ENCODE results near the gene DUSP21. TPM values are rescaled to one million over a fixed set of nuclear protein-coding genes. Genes with fewer than 3 reads are reported as not detected.

The DUSP21 gene
- polyA plus RNA-seq, 1 donor (not counting 4 experiments of a cell fraction or from before 2014, with no cell fraction given), result not detected

DNA sequence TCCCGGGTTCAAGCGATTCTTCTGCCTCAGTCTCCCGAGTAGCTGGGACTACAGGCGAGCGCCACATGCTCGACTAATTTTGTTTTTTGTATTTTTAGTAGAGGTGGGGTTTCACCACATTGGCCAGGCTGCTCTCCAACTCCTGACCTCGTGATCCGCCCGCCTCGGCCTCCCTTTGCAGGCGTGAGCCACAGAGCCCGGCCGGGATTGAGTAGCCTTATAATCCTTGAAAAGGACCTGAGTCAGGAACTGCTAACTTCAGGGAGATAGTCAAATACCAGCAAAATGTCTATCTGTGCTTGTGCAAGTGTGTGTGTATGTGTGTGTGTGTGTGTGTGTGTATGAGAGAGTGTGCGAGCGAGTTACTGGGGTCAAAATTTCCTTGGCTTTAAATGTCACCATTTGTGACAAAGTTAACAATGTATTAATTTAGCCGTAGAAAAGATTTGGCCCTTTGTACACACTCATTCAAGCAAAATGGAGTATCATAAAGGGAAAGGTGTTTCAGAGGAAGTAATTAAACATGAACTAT lies 27.4 kb downstream of the DUSP21 start:
- Histone ChIP-seq H3K79me2 (ENCODE audit: control insufficient read depth, insufficient read depth, low read length) (peaks cover 38% of the 10 kb centered on the region), H3K4me1 (ENCODE audit: control insufficient read depth, extremely low read depth, insufficient read depth, low read length) (peaks cover 15% of the 10 kb centered on the region), H4K20me1 (ENCODE audit: control insufficient read depth, extremely low read depth, insufficient read depth, low read length) (peaks cover under 1% of the 10 kb centered on the region), H3K4me2 (ENCODE audit: control insufficient read depth, extremely low read depth, insufficient read depth, low read depth, low read length) (peak overlapping the region; percentile 94), H3K27ac (ENCODE audit: control insufficient read depth, insufficient read depth, low read length) (peak overlapping the region; percentile 89), H2AFZ (ENCODE audit: control insufficient read depth, low read length) (peak overlapping the region; percentile 40), H3K36me3 (ENCODE audit: control insufficient read depth in 2 of 2, extremely low read depth in 1 of 2, insufficient read depth in 2 of 2, low read length in 2 of 2) (no peaks in the 10 kb centered on the region), H3K9me1 (ENCODE audit: control insufficient read depth, extremely low read depth, insufficient read depth, low read length) (no peaks in the 10 kb centered on the region), H3K9ac (ENCODE audit: control insufficient read depth, extremely low read depth, insufficient read depth, low read length) (peak overlapping the region; percentile 87), H3K9me3 (ENCODE audit: control insufficient read depth, low read depth, low read length) (no peaks in the 10 kb centered on the region), H3K4me3 (ENCODE audit: control insufficient read depth in 2 of 3, extremely low read depth in 1 of 3, insufficient read depth in 2 of 3, low read depth in 1 of 3, low read length in 3 of 3) (peak overlapping the region; percentile 81 to 98 (median 89)), H3K27me3 (ENCODE audit: control insufficient read depth, extremely low read depth, insufficient read depth, low read length) (no peaks in the 10 kb centered on the region)
- dilution Hi-C loops (cut with MboI; ENCODE audit: extremely low pct_ligation_motif_present, low sequenced_read_pairs), result no loop called here
- TF ChIP-seq CTCF (optimal IDR thresholded peaks at IDR 0.05 in 1 of 3, IDR thresholded peaks at IDR 0.05 in 1 of 3, conservative IDR thresholded peaks at IDR 0.05 in 1 of 3; ENCODE audit: extremely low read depth in 1 of 3, insufficient read depth in 2 of 3, low read length in 3 of 3) (no peak), EZH2 (IDR thresholded peaks at IDR 0.05; ENCODE audit: low read length) (no peak)
- DNase-seq (ENCODE audit: low read depth, low spot score) (no peak), FAIRE-seq (no peak)

DNA sequence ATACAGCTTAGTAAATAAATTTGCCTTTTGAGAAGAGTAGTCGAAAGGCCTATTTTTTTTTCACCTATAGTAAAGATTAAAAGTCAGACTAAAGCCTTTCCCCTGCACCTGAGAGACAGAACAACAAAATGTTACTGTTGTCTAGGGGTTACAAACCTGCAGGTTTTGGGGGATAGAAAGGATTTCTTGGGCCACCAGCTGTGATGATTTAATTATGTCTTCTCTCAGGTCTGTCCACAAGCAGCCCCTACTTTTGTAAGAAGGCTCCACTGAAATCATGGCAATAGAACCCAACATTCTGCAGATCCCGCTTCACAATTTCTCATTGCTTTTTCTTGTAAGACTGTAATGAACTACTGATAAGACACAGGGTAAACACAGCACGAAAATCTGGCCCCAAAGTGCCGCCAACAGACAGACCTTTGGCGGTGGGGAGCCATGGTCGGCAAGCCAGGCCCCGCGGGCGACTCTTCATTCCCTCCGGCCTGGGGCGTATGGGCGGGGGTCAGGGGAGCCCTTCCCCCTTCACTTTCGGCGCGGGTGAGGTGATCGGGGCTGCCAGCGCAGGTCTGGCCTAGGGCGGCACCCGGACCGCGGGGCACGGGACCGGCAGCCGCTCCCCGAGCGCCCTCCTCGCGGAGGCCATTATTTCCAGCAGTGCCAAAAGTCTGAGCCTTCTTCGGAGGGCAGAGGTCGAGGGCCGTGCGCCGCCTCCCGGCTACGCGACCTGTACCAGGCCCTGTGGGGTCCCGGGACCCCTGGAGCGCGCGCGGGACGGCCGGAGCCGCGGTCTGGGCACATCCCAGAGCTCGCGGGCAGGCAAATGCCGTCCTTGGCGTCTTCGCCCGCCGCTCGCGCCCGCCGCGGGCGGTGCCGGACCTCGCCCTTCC lies 28.4 kb downstream of the DUSP21 start:
- H3K27ac ChIP-seq (ENCODE audit: control insufficient read depth, insufficient read depth, low read length), result peak overlapping the region; percentile 89
- dilution Hi-C loops (cut with MboI; ENCODE audit: extremely low pct_ligation_motif_present, low sequenced_read_pairs), result no loop called here
- H3K4me2 ChIP-seq (ENCODE audit: control insufficient read depth, extremely low read depth, insufficient read depth, low read depth, low read length), result peak overlapping the region; percentile 94
- no peak for DNase-seq (ENCODE audit: low read depth, low spot score)
- no peaks in the 10 kb centered on the region for H3K9me1 ChIP-seq (ENCODE audit: control insufficient read depth, extremely low read depth, insufficient read depth, low read length)
- H3K4me3 ChIP-seq (ENCODE audit: control insufficient read depth in 2 of 3, extremely low read depth in 1 of 3, insufficient read depth in 2 of 3, low read depth in 1 of 3, low read length in 3 of 3), result peak overlapping the region; percentile 81 to 98 (median 89)
- peaks cover 2% of the 10 kb centered on the region for H4K20me1 ChIP-seq (ENCODE audit: control insufficient read depth, extremely low read depth, insufficient read depth, low read length)
- peaks cover 47% of the 10 kb centered on the region for H3K79me2 ChIP-seq (ENCODE audit: control insufficient read depth, insufficient read depth, low read length)
- no peaks in the 10 kb centered on the region for H3K27me3 ChIP-seq (ENCODE audit: control insufficient read depth, extremely low read depth, insufficient read depth, low read length)
- no peak for TF ChIP-seq CTCF (optimal IDR thresholded peaks at IDR 0.05 in 1 of 3, IDR thresholded peaks at IDR 0.05 in 1 of 3, conservative IDR thresholded peaks at IDR 0.05 in 1 of 3; ENCODE audit: extremely low read depth in 1 of 3, insufficient read depth in 2 of 3, low read length in 3 of 3)
- no peak for TF ChIP-seq EZH2 (IDR thresholded peaks at IDR 0.05; ENCODE audit: low read length)
- peaks cover 16% of the 10 kb centered on the region for H3K4me1 ChIP-seq (ENCODE audit: control insufficient read depth, extremely low read depth, insufficient read depth, low read length)
- peak overlapping the region; percentile 81 for H2AFZ ChIP-seq (ENCODE audit: control insufficient read depth, low read length)
- H3K9me3 ChIP-seq (ENCODE audit: control insufficient read depth, low read depth, low read length), result no peaks in the 10 kb centered on the region
- FAIRE-seq, result no peak
- no peaks in the 10 kb centered on the region for H3K36me3 ChIP-seq (ENCODE audit: control insufficient read depth in 2 of 2, extremely low read depth in 1 of 2, insufficient read depth in 2 of 2, low read length in 2 of 2)
- peak overlapping the region; percentile 87 for H3K9ac ChIP-seq (ENCODE audit: control insufficient read depth, extremely low read depth, insufficient read depth, low read length)
